ENCODE data around the gene RNF214. TPM values are rescaled to one million over a fixed set of nuclear protein-coding genes. Genes with fewer than 3 reads are reported as not detected.

Gene RNF214
- polyA plus RNA-seq, 1 donor (not counting 4 experiments of a cell fraction or from before 2014, with no cell fraction given), result 11.8 TPM

GRCh38 chr11:117199053-117199915 lies 33.2 kb upstream of the RNF214 start, which contains the start of gene TAGLN:
Gene TAGLN, plus strand, starts transcription at chr11:117199370. Its CDS starts 3,644 bp downstream, at chr11:117203014.
- Histone ChIP-seq H3K27me3 (ENCODE audit: control insufficient read depth, extremely low read depth, insufficient read depth, low read length) (no peaks in the 10 kb centered on the region), H4K20me1 (ENCODE audit: control insufficient read depth, extremely low read depth, insufficient read depth, low read length) (no peaks in the 10 kb centered on the region), H3K9ac (ENCODE audit: control insufficient read depth, extremely low read depth, insufficient read depth, low read length) (no peak within 1 kb of the TSS), H3K9me3 (ENCODE audit: control insufficient read depth, low read depth, low read length) (no peaks in the 10 kb centered on the region), H3K79me2 (ENCODE audit: control insufficient read depth, insufficient read depth, low read length) (no peaks in the 10 kb centered on the region), H3K27ac (ENCODE audit: control insufficient read depth, insufficient read depth, low read length) (no peak within 1 kb of the TSS), H3K4me2 (ENCODE audit: control insufficient read depth, extremely low read depth, insufficient read depth, low read depth, low read length) (peak within 1 kb of the TSS; percentile 57), H3K36me3 (ENCODE audit: control insufficient read depth in 2 of 2, extremely low read depth in 1 of 2, insufficient read depth in 2 of 2, low read length in 2 of 2) (peaks cover 0 to 3% of the 10 kb centered on the region in 2 experiments), H2AFZ (ENCODE audit: control insufficient read depth, low read length) (no peak within 1 kb of the TSS), H3K9me1 (ENCODE audit: control insufficient read depth, extremely low read depth, insufficient read depth, low read length) (no peaks in the 10 kb centered on the region), H3K4me1 (ENCODE audit: control insufficient read depth, extremely low read depth, insufficient read depth, low read length) (peaks cover 8% of the 10 kb centered on the region), H3K4me3 (ENCODE audit: control insufficient read depth in 2 of 3, extremely low read depth in 1 of 3, insufficient read depth in 2 of 3, low read depth in 1 of 3, low read length in 3 of 3) (peak within 1 kb of the TSS in 2 of 3 experiments; percentile 12 to 45)
- FAIRE-seq (no peak), DNase-seq (ENCODE audit: low read depth, low spot score) (no peak)
- dilution Hi-C loops (cut with MboI; ENCODE audit: extremely low pct_ligation_motif_present, low sequenced_read_pairs), result no loop called here
- TF ChIP-seq CTCF (optimal IDR thresholded peaks at IDR 0.05 in 1 of 3, IDR thresholded peaks at IDR 0.05 in 1 of 3, conservative IDR thresholded peaks at IDR 0.05 in 1 of 3; ENCODE audit: extremely low read depth in 1 of 3, insufficient read depth in 2 of 3, low read length in 3 of 3), result no peak
- no peak for TF ChIP-seq EZH2 (IDR thresholded peaks at IDR 0.05; ENCODE audit: low read length)

DNA sequence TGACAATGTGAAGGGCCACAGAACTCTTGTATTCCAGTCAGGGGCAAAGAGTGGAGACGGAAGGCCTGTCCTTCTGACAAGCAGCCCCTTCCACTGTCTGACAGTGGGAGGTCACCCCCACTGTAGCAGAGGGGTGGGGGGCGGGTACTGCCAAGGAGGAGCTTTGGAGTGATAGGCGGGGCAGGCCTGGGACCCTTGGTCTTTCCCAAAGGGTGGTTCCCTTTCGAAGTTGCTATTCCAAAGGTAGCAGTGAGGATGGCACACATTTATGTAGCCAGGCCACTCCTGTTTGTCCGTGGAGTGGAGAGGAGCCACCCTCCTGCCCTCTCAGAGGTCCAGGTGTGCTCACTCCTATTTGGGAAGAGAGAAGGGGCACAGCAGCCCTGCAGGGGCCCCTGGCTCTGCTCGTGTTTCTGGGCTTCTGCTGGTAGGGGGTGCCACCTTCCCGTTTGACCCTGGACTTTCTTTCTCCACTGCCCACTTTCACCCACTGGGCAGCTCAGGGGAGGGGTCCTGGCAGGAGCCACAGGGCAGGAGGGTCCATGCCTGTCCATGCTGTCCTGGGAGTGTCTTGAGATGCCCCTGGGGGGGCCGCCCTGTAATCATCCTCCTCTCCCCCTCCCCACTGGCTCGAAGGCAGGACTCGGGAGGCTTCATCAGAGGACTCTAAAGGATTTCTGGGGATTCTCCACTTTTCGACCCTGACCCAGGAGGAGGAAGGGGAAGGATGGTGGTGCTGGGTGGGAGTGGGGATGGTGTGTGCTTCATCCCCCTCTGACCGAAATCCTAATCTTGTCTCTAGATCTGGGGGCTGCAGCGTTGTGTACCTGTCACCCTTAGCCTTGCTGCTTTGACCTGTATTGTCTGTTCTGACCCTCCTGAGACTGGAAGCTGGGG lies 32.3 kb upstream of the RNF214 start:
- no peaks in the 10 kb centered on the region for H3K9me3 ChIP-seq (ENCODE audit: control insufficient read depth, low read depth, low read length)
- H3K27ac ChIP-seq (ENCODE audit: control insufficient read depth, insufficient read depth, low read length), result no peak overlapping the region
- no peak overlapping the region for H3K9ac ChIP-seq (ENCODE audit: control insufficient read depth, extremely low read depth, insufficient read depth, low read length)
- no peak for DNase-seq (ENCODE audit: low read depth, low spot score)
- TF ChIP-seq EZH2 (IDR thresholded peaks at IDR 0.05; ENCODE audit: low read length) (no peak), CTCF (optimal IDR thresholded peaks at IDR 0.05 in 1 of 3, IDR thresholded peaks at IDR 0.05 in 1 of 3, conservative IDR thresholded peaks at IDR 0.05 in 1 of 3; ENCODE audit: extremely low read depth in 1 of 3, insufficient read depth in 2 of 3, low read length in 3 of 3) (no peak)
- H3K9me1 ChIP-seq (ENCODE audit: control insufficient read depth, extremely low read depth, insufficient read depth, low read length), result no peaks in the 10 kb centered on the region
- peaks cover 8% of the 10 kb centered on the region for H3K4me1 ChIP-seq (ENCODE audit: control insufficient read depth, extremely low read depth, insufficient read depth, low read length)
- H3K4me3 ChIP-seq (ENCODE audit: control insufficient read depth in 2 of 3, extremely low read depth in 1 of 3, insufficient read depth in 2 of 3, low read depth in 1 of 3, low read length in 3 of 3), result no peak overlapping the region
- dilution Hi-C loops (cut with MboI; ENCODE audit: extremely low pct_ligation_motif_present, low sequenced_read_pairs), result no loop called here
- H3K4me2 ChIP-seq (ENCODE audit: control insufficient read depth, extremely low read depth, insufficient read depth, low read depth, low read length), result no peak overlapping the region
- FAIRE-seq, result no peak
- no peak overlapping the region for H2AFZ ChIP-seq (ENCODE audit: control insufficient read depth, low read length)
- H3K27me3 ChIP-seq (ENCODE audit: control insufficient read depth, extremely low read depth, insufficient read depth, low read length), result no peaks in the 10 kb centered on the region
- no peaks in the 10 kb centered on the region for H4K20me1 ChIP-seq (ENCODE audit: control insufficient read depth, extremely low read depth, insufficient read depth, low read length)
- peaks cover 5 to 6% of the 10 kb centered on the region in 2 experiments for H3K36me3 ChIP-seq (ENCODE audit: control insufficient read depth in 2 of 2, extremely low read depth in 1 of 2, insufficient read depth in 2 of 2, low read length in 2 of 2)
- no peaks in the 10 kb centered on the region for H3K79me2 ChIP-seq (ENCODE audit: control insufficient read depth, insufficient read depth, low read length)

Data from keratinocyte (primary cell).